HG02884 (cell line): ENCODE results near the gene DR1.
A peak's percentile ranks its signal among the peaks of the same experiment; 100 is the strongest.
"Not testable (repeated sequence)": the region's sequence is repeated elsewhere in the genome, so short reads cannot be mapped to it uniquely, and the experiment has no call there.

Experiments used
- ATAC-seq: cut with Tn5 transposase; IDR thresholded peaks from one replicate; pipeline ENCODE4 v1.9.1; 2021; ENCODE audit warnings: mild to moderate bottlenecking, moderate library complexity; ENCODE audit not compliant: unreplicated experiment

Gene DR1

GRCh38 chr1:93339171-93339697, 6.5 kb upstream of the DR1 start:
- ATAC-seq = no peak

- ATAC-seq = no peak
Measured at GRCh38 chr1:93340090-93340489, 5.6 kb upstream of the DR1 start.

- no peak for ATAC-seq
Measured at GRCh38 chr1:93344484-93344883, 1.2 kb upstream of the DR1 start.

GRCh38 chr1:93344886-93345632, 648 bp upstream of the DR1 start:
- ATAC-seq = no peak

GRCh38 chr1:93346421-93346993, 800 bp downstream of the DR1 start:
- peak; percentile 16 for ATAC-seq

- no peak for ATAC-seq
Measured at GRCh38 chr1:93347334-93347899, 1.7 kb downstream of the DR1 start.

- ATAC-seq = no peak
Measured at GRCh38 chr1:93348104-93348728, 2.5 kb downstream of the DR1 start.

- ATAC-seq = no peak
Measured at GRCh38 chr1:93349231-93350135, 3.8 kb downstream of the DR1 start.

- no peak for ATAC-seq
Measured at GRCh38 chr1:93350322-93350721, 4.6 kb downstream of the DR1 start.

GRCh38 chr1:93350875-93351274, 5.2 kb downstream of the DR1 start:
- ATAC-seq = no peak

- not testable (repeated sequence) for ATAC-seq
Measured at GRCh38 chr1:93351346-93351745, 5.6 kb downstream of the DR1 start.

GRCh38 chr1:93352376-93352775, 6.7 kb downstream of the DR1 start:
- no peak for ATAC-seq

GRCh38 chr1:93353286-93353685, 7.6 kb downstream of the DR1 start:
- ATAC-seq = no peak

GRCh38 chr1:93354749-93355148, 9.0 kb downstream of the DR1 start:
- ATAC-seq = no peak

GRCh38 chr1:93357242-93357641, 11.5 kb downstream of the DR1 start:
- ATAC-seq = no peak

- no peak for ATAC-seq
Measured at GRCh38 chr1:93358293-93358692, 12.6 kb downstream of the DR1 start.

GRCh38 chr1:93360111-93360510, 14.4 kb downstream of the DR1 start:
- no peak for ATAC-seq

GRCh38 chr1:93362237-93362636, 16.5 kb downstream of the DR1 start:
- no peak for ATAC-seq

GRCh38 chr1:93365813-93366212, 20.1 kb downstream of the DR1 start:
- ATAC-seq = no peak

GRCh38 chr1:93369734-93370133, 24.0 kb downstream of the DR1 start:
- ATAC-seq = no peak
